Measurements from ENCODE around the gene TBCD.

Gene TBCD

GRCh38 chr17:82889496-82890338 lies 137.9 kb downstream of the TBCD start:
- H3K9ac ChIP-seq (ENCODE audit: low read length), result no peak overlapping the region
- H3K9me3 ChIP-seq (ENCODE audit: insufficient read depth, low read length), result no peaks in the 10 kb centered on the region
- no peak overlapping the region for H2AFZ ChIP-seq (ENCODE audit: low read depth, low read length)
- H3K27me3 ChIP-seq (ENCODE audit: low read depth, low read length), result no peaks in the 10 kb centered on the region
- H4K20me1 ChIP-seq (ENCODE audit: insufficient read depth, low read length), result 0 out of 2 replicates have a peak, but pooled peaks cover 2% of the 10 kb centered on the region
- H3K4me3 ChIP-seq (ENCODE audit: low read length), result no peak overlapping the region
- H3K27ac ChIP-seq (ENCODE audit: low read length), result no peak overlapping the region
- H3K4me2 ChIP-seq (ENCODE audit: low read length), result no peak overlapping the region
- H3K4me1 ChIP-seq (ENCODE audit: low read length), result no peaks in the 10 kb centered on the region
- H3K79me2 ChIP-seq (ENCODE audit: low read length), result no peaks in the 10 kb centered on the region
- TF ChIP-seq CTCF (IDR thresholded peaks at IDR 0.05; ENCODE audit: low read depth, low read length), result no peak
- H3K36me3 ChIP-seq (replicated peaks; ENCODE audit: low read depth, low read length), result no peaks in the 10 kb centered on the region

- Histone ChIP-seq H3K4me3 (ENCODE audit: low read length) (no peak overlapping the region), H3K4me2 (ENCODE audit: low read length) (no peak overlapping the region), H3K79me2 (ENCODE audit: low read length) (no peaks in the 10 kb centered on the region), H3K4me1 (ENCODE audit: low read length) (no peaks in the 10 kb centered on the region), H3K27ac (ENCODE audit: low read length) (no peak overlapping the region), H3K9me3 (ENCODE audit: insufficient read depth, low read length) (no peaks in the 10 kb centered on the region), H3K9ac (ENCODE audit: low read length) (no peak overlapping the region), H3K36me3 (replicated peaks; ENCODE audit: low read depth, low read length) (no peaks in the 10 kb centered on the region), H3K27me3 (ENCODE audit: low read depth, low read length) (no peaks in the 10 kb centered on the region), H2AFZ (ENCODE audit: low read depth, low read length) (no peak overlapping the region), H4K20me1 (ENCODE audit: insufficient read depth, low read length) (0 out of 2 replicates have a peak, but pooled peaks cover 2% of the 10 kb centered on the region)
- TF ChIP-seq CTCF (IDR thresholded peaks at IDR 0.05; ENCODE audit: low read depth, low read length) (no peak), EZH2phosphoT487 (IDR thresholded peaks at IDR 0.05; ENCODE audit: low read depth) (no peak)
Measured at GRCh38 chr17:82890339-82890730, 138.5 kb downstream of the TBCD start.

- H3K27me3 ChIP-seq (ENCODE audit: low read depth, low read length), result no peaks in the 10 kb centered on the region
- no peaks in the 10 kb centered on the region for H3K9me3 ChIP-seq (ENCODE audit: insufficient read depth, low read length)
- H3K27ac ChIP-seq (ENCODE audit: low read length), result no peak overlapping the region
- TF ChIP-seq CTCF (IDR thresholded peaks at IDR 0.05; ENCODE audit: low read depth, low read length), result no peak
- TF ChIP-seq EZH2phosphoT487 (IDR thresholded peaks at IDR 0.05; ENCODE audit: low read depth), result no peak
- no peaks in the 10 kb centered on the region for H3K79me2 ChIP-seq (ENCODE audit: low read length)
- no peaks in the 10 kb centered on the region for H3K36me3 ChIP-seq (replicated peaks; ENCODE audit: low read depth, low read length)
- H3K4me1 ChIP-seq (ENCODE audit: low read length), result no peaks in the 10 kb centered on the region
- H3K4me3 ChIP-seq (ENCODE audit: low read length), result no peak overlapping the region
- 0 out of 2 replicates have a peak, but pooled peaks cover 2% of the 10 kb centered on the region for H4K20me1 ChIP-seq (ENCODE audit: insufficient read depth, low read length)
- no peak overlapping the region for H3K4me2 ChIP-seq (ENCODE audit: low read length)
- H2AFZ ChIP-seq (ENCODE audit: low read depth, low read length), result no peak overlapping the region
- H3K9ac ChIP-seq (ENCODE audit: low read length), result no peak overlapping the region
Measured at GRCh38 chr17:82890926-82891678, 139.2 kb downstream of the TBCD start.

GRCh38 chr17:82891911-82892310 lies 140.0 kb downstream of the TBCD start:
- H3K36me3 ChIP-seq (replicated peaks; ENCODE audit: low read depth, low read length), result no peaks in the 10 kb centered on the region

More at GRCh38 chr17:82891911-82892310, 140.0 kb downstream of the TBCD start:
- no peak overlapping the region for H3K4me3 ChIP-seq (ENCODE audit: low read length)
- no peaks in the 10 kb centered on the region for H3K4me1 ChIP-seq (ENCODE audit: low read length)
- no peak overlapping the region for H3K9ac ChIP-seq (ENCODE audit: low read length)
- H3K9me3 ChIP-seq (ENCODE audit: insufficient read depth, low read length), result no peaks in the 10 kb centered on the region
- H2AFZ ChIP-seq (ENCODE audit: low read depth, low read length), result no peak overlapping the region
- no peaks in the 10 kb centered on the region for H3K79me2 ChIP-seq (ENCODE audit: low read length)
- 0 out of 2 replicates have a peak, but pooled peaks cover 2% of the 10 kb centered on the region for H4K20me1 ChIP-seq (ENCODE audit: insufficient read depth, low read length)
- no peak overlapping the region for H3K27ac ChIP-seq (ENCODE audit: low read length)
- no peak overlapping the region for H3K4me2 ChIP-seq (ENCODE audit: low read length)
- no peaks in the 10 kb centered on the region for H3K27me3 ChIP-seq (ENCODE audit: low read depth, low read length)
- TF ChIP-seq EZH2phosphoT487 (IDR thresholded peaks at IDR 0.05; ENCODE audit: low read depth), result no peak
- no peak for TF ChIP-seq CTCF (IDR thresholded peaks at IDR 0.05; ENCODE audit: low read depth, low read length)

All from OCI-LY3 (cell line).